ENCODE results near the gene BAIAP2L1.

Gene BAIAP2L1

GRCh38 chr7:98250789-98251188 is 150.1 kb downstream of the BAIAP2L1 start:
- H3K4me3 ChIP-seq (ENCODE audit: low read depth, low read length) = no peak overlapping the region
- H3K27ac ChIP-seq (ENCODE audit: extremely low read depth, low read depth, low read length) = no peak overlapping the region
- CTCF ChIA-PET = interaction anchor here (0.7 to 1.1 kb wide), 2 partner anchors 11 to 150 kb away, joined by 3 read pairs; partner anchors contain the start of gene BAIAP2L1

GRCh38 chr7:98249106-98249505 is 151.8 kb downstream of the BAIAP2L1 start:
- no peak overlapping the region for H3K27ac ChIP-seq (ENCODE audit: extremely low read depth, low read depth, low read length)
- CTCF ChIA-PET = interaction anchor here (0.6 kb wide), 1 partner anchor 17 kb away, joined by 4 read pairs; no protein-coding TSS in a partner anchor
- no peak overlapping the region for H3K4me3 ChIP-seq (ENCODE audit: low read depth, low read length)
- H3K9me3 ChIP-seq (ENCODE audit: control insufficient read depth, insufficient read depth, low read depth, low read length) = no peaks in the 10 kb centered on the region
- H3K36me3 ChIP-seq (ENCODE audit: control insufficient read depth in 2 of 2, insufficient read depth in 1 of 2, low read length in 2 of 2) = peaks cover 1 to 4% of the 10 kb centered on the region in 2 experiments; a peak in 2 of 3 replicates
- H3K4me1 ChIP-seq (ENCODE audit: control insufficient read depth, insufficient read depth, low read length) = peaks cover 2% of the 10 kb centered on the region; the same call in 1 of the 2 replicates
- TF ChIP-seq ZNF280D (tag by site-specific recombination; IDR thresholded peaks at IDR 0.05) (no peak), ZBTB11 (tag by site-specific recombination; conservative IDR thresholded peaks at IDR 0.05; ENCODE audit: low read depth) (peak; percentile 61)
- POLR2A ChIA-PET = no interaction called here

More at GRCh38 chr7:98250789-98251188, 150.1 kb downstream of the BAIAP2L1 start:
- TF ChIP-seq SCRT2 (tag by site-specific recombination; IDR thresholded peaks at IDR 0.05) = 0 out of 2 replicates have a peak, but pooled peaks have one; percentile 19
- no peak for TF ChIP-seq ZNF2 (tag by site-specific recombination; IDR thresholded peaks at IDR 0.05)
- Histone ChIP-seq H3K9me3 (ENCODE audit: control insufficient read depth, insufficient read depth, low read depth, low read length) (no peaks in the 10 kb centered on the region), H3K4me1 (ENCODE audit: control insufficient read depth, insufficient read depth, low read length) (peaks cover 2% of the 10 kb centered on the region; the same call in 1 of the 2 replicates), H3K36me3 (ENCODE audit: control insufficient read depth in 2 of 2, insufficient read depth in 1 of 2, low read length in 2 of 2) (peaks cover 4% of the 10 kb centered on the region in 2 experiments)
- POLR2A ChIA-PET = no interaction called here

GRCh38 chr7:98248156-98248555 is 152.7 kb downstream of the BAIAP2L1 start:
- ChIA-PET CTCF (interaction anchor here (0.5 kb wide), 1 partner anchor 624 kb away, joined by 4 read pairs; no protein-coding TSS in a partner anchor), POLR2A (no interaction called here)
- no peak overlapping the region for H3K27ac ChIP-seq (ENCODE audit: extremely low read depth, low read depth, low read length)
- H3K4me1 ChIP-seq (ENCODE audit: control insufficient read depth, insufficient read depth, low read length) = peaks cover 2% of the 10 kb centered on the region; the same call in 1 of the 2 replicates
- H3K9me3 ChIP-seq (ENCODE audit: control insufficient read depth, insufficient read depth, low read depth, low read length) = no peaks in the 10 kb centered on the region
- no peak overlapping the region for H3K4me3 ChIP-seq (ENCODE audit: low read depth, low read length)
- peaks cover 3 to 4% of the 10 kb centered on the region in 2 experiments; a peak in 2 of 3 replicates for H3K36me3 ChIP-seq (ENCODE audit: control insufficient read depth in 2 of 2, insufficient read depth in 1 of 2, low read length in 2 of 2)
- no peak for TF ChIP-seq ZFP41 (tag by site-specific recombination; IDR thresholded peaks at IDR 0.05; ENCODE audit: borderline replicate concordance)
- TF ChIP-seq ZNF433 (tag by site-specific recombination; IDR thresholded peaks at IDR 0.05; ENCODE audit: low read depth) = no peak
- TF ChIP-seq ZFHX2 (tag by site-specific recombination; conservative IDR thresholded peaks at IDR 0.05) = no peak
- TF ChIP-seq KLF16 (tag by site-specific recombination; IDR thresholded peaks at IDR 0.05) = no peak
- no peak for TF ChIP-seq WT1 (tag by site-specific recombination; IDR thresholded peaks at IDR 0.05)
- no peak for TF ChIP-seq ZBTB49 (tag by site-specific recombination; IDR thresholded peaks at IDR 0.05; ENCODE audit: low read depth)
- no peak for TF ChIP-seq KLF8 (tag by site-specific recombination; IDR thresholded peaks at IDR 0.05)
- TF ChIP-seq ZNF548 (tag by site-specific recombination; IDR thresholded peaks at IDR 0.05) = no peak
- TF ChIP-seq ZNF510 (tag by site-specific recombination; IDR thresholded peaks at IDR 0.05; ENCODE audit: insufficient replicate concordance) = no peak
- no peak for TF ChIP-seq ZNF112 (tag by site-specific recombination; IDR thresholded peaks at IDR 0.05)
- no peak for TF ChIP-seq REST (tag by site-specific recombination; IDR thresholded peaks at IDR 0.05)
